Placental pericyte (primary cell): ENCODE measurements around the gene INSIG2. TPM values are rescaled to one million over a fixed set of nuclear protein-coding genes. Genes with fewer than 3 reads are reported as not detected.

ENCODE experiments used
- total RNA-seq: library from RNA; depleted of rRNA; stranded (reverse); fragments of >200 nt; gene quantifications from 2 replicates; pipeline ENCODE4 v1.2.3, GENCODE V29; 2012

The INSIG2 gene
- total RNA-seq = 7.2 and 8.3 TPM in 2 replicates

GRCh38 chr2:118088051-118089024, at the start of gene INSIG2:
Gene INSIG2 (plus strand): TSS chr2:118088471. CDS start chr2:118096557, 8,086 bp downstream.

Other genes starting within 250 kb of the INSIG2 start
- gene CCDC93, start 74.4 kb upstream of the INSIG2 start, total RNA-seq = 23.4 and 26.2 TPM in 2 replicates